Activated B cell treated with CpG ODN at 0.5 μM for 24 hours (primary cell): ENCODE measurements around the gene SNRK. TPM values are rescaled to one million over a fixed set of nuclear protein-coding genes. Genes with fewer than 3 reads are reported as not detected.
A peak's percentile ranks its signal among the peaks of the same experiment; 100 is the strongest.

Experiments used
- ATAC-seq: fragments of 200-7000 bp; cut with Tn5 transposase; one replicate; pipeline ENCODE4 v1.10.0; 2021; ENCODE audit warnings: low read depth, mild to moderate bottlenecking, moderate library complexity
- CTCF ChIA-PET: fragments of 350-600 bp; sonication (Branson Sonifier 250); formaldehyde crosslinking; loops from one replicate; lab custom pipeline; 2021; ENCODE audit warnings: antibody characterized with exemption; lab: Charles Lee
- POLR2A ChIA-PET: fragments of 350-600 bp; sonication (Branson Sonifier 250); formaldehyde crosslinking; loops from one replicate; lab custom pipeline; 2021; ENCODE audit warnings: antibody characterized with exemption; lab: Charles Lee
- DNase-seq: peaks from one replicate; pipeline ENCODE4 v3.0.0; 2022
- H3K27ac Mint-ChIP-seq: one replicate; pipeline ENCODE4 v1.8.0; 2020; ENCODE audit warnings: mixed read lengths
- H3K27me3 Mint-ChIP-seq: one replicate; pipeline ENCODE4 v1.8.0; 2021; ENCODE audit warnings: mixed read lengths
- H3K36me3 Mint-ChIP-seq: one replicate; pipeline ENCODE4 v1.8.0; 2021; ENCODE audit warnings: low read depth, mixed read lengths
- H3K4me1 Mint-ChIP-seq: one replicate; pipeline ENCODE4 v1.8.0; 2021; ENCODE audit warnings: mixed read lengths
- H3K4me3 Mint-ChIP-seq: one replicate; pipeline ENCODE4 v1.8.0; 2020; ENCODE audit warnings: mild to moderate bottlenecking, mixed read lengths
- H3K9me3 Mint-ChIP-seq: one replicate; pipeline ENCODE4 v1.8.0; 2020; ENCODE audit warnings: mixed read lengths
- CTCF ChIP-seq: fragments of 200-600 bp; IDR thresholded peaks from one replicate; pipeline ENCODE4 v1.8.0; 2022; ENCODE audit warnings: antibody characterized with exemption, mild to moderate bottlenecking
- intact Hi-C: fragments of 100-400 bp; cut with micrococcal nuclease; formaldehyde crosslinking; loops from one replicate; pipeline ENCODE4 v1.15.1; 2024
- total RNA-seq: library from RNA; stranded (reverse); gene quantifications from 2 replicates; pipeline ENCODE4 v1.2.3, GENCODE V29; 2022

Gene SNRK
- total RNA-seq, 1 donor from 2014 or later, result 31.1 TPM

- H3K36me3 Mint-ChIP-seq, result no peaks in the 10 kb centered on the region
- DNase-seq (no peak), ATAC-seq (no peak)
- intact Hi-C loops, result no loop called here
- no peak overlapping the region for H3K27ac Mint-ChIP-seq
- H3K4me1 Mint-ChIP-seq, result no peaks in the 10 kb centered on the region
- H3K4me3 Mint-ChIP-seq, result no peak overlapping the region
- TF ChIP-seq CTCF, result no peak
- no peaks in the 10 kb centered on the region for H3K27me3 Mint-ChIP-seq
- POLR2A ChIA-PET, result no interaction called here
- CTCF ChIA-PET, result no interaction called here
- H3K9me3 Mint-ChIP-seq, result no peaks in the 10 kb centered on the region
Observed at GRCh38 chr3:43372007-43372740, 85.8 kb downstream of the SNRK start.

- no peak for TF ChIP-seq CTCF
- CTCF ChIA-PET, result no interaction called here
- intact Hi-C loops, result no loop called here
- Mint-ChIP-seq H3K9me3 (no peaks in the 10 kb centered on the region), H3K4me3 (no peak overlapping the region), H3K27ac (no peak overlapping the region), H3K4me1 (no peaks in the 10 kb centered on the region), H3K36me3 (no peaks in the 10 kb centered on the region), H3K27me3 (no peaks in the 10 kb centered on the region)
- POLR2A ChIA-PET, result no interaction called here
- DNase-seq, result no peak
- ATAC-seq, result no peak
Observed at GRCh38 chr3:43372809-43373559, 86.6 kb downstream of the SNRK start.

- DNase-seq (no peak), ATAC-seq (no peak)
- H3K4me1 Mint-ChIP-seq, result no peaks in the 10 kb centered on the region
- ChIA-PET POLR2A (no interaction called here), CTCF (no interaction called here)
- H3K9me3 Mint-ChIP-seq, result no peaks in the 10 kb centered on the region
- intact Hi-C loops, result no loop called here
- H3K4me3 Mint-ChIP-seq, result no peak overlapping the region
- no peak overlapping the region for H3K27ac Mint-ChIP-seq
- no peaks in the 10 kb centered on the region for H3K36me3 Mint-ChIP-seq
- no peaks in the 10 kb centered on the region for H3K27me3 Mint-ChIP-seq
- TF ChIP-seq CTCF, result no peak
Observed at GRCh38 chr3:43373560-43373928, 87.2 kb downstream of the SNRK start.

GRCh38 chr3:43378066-43378935 is 92.0 kb downstream of the SNRK start:
- Mint-ChIP-seq H3K27ac (no peak overlapping the region), H3K4me3 (no peak overlapping the region), H3K36me3 (no peaks in the 10 kb centered on the region), H3K9me3 (no peaks in the 10 kb centered on the region), H3K27me3 (peaks cover 3% of the 10 kb centered on the region), H3K4me1 (no peaks in the 10 kb centered on the region)
- no peak for DNase-seq
- ChIA-PET POLR2A (no interaction called here), CTCF (interaction anchor here (0.6 to 4.4 kb wide), 5 partner anchors 155 to 690 kb away, joined by 3 to 32 read pairs (median 4); no protein-coding TSS in a partner anchor)
- peak; percentile 52 for ATAC-seq
- intact Hi-C loops, result loop anchor here (1.0 to 2.0 kb wide), 6 partner anchors 92 to 597 kb away; partner anchors contain the start of gene SNRK
- TF ChIP-seq CTCF, result peak; percentile 79
